Adipose tissue (tissue), 3 donors: ENCODE measurements around the gene NDRG4. TPM values are rescaled to one million over a fixed set of nuclear protein-coding genes. Genes with fewer than 3 reads are reported as not detected.

Experiments
- H3K27ac ChIP-seq: one replicate; pipeline ENCODE4 v1.5.1; 2013; ENCODE audit warnings: low read depth, low read length
- WGBS, 3 donors: extraction: QIAGEN DNeasy Blood & Tissue Kit; methylation state at CpG; one replicate each; pipeline ENCODE4 v1.1.7; 2013; 5-methylcytosine and 5-hydroxymethylcytosine counted together
- polyA plus RNA-seq, 3 donors: library from polyadenylated mRNA; stranded (reverse); fragments of 200-250 nt; gene quantifications; one replicate each; pipeline ENCODE4 v1.2.3, GENCODE V29; 2013
- donor health status: healthy with polysubstance abuse.
- donor health status: Bipolar disorder and iron deficiency.
- donor health status: healthy.

NDRG4 gene, protein sequence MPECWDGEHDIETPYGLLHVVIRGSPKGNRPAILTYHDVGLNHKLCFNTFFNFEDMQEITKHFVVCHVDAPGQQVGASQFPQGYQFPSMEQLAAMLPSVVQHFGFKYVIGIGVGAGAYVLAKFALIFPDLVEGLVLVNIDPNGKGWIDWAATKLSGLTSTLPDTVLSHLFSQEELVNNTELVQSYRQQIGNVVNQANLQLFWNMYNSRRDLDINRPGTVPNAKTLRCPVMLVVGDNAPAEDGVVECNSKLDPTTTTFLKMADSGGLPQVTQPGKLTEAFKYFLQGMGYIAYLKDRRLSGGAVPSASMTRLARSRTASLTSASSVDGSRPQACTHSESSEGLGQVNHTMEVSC
- polyA plus RNA-seq = 10 to 100 TPM in 2 of 3 donors, 1 to 10 TPM in 1; 5.8 to 31.7 (median 21.8) TPM

DNA sequence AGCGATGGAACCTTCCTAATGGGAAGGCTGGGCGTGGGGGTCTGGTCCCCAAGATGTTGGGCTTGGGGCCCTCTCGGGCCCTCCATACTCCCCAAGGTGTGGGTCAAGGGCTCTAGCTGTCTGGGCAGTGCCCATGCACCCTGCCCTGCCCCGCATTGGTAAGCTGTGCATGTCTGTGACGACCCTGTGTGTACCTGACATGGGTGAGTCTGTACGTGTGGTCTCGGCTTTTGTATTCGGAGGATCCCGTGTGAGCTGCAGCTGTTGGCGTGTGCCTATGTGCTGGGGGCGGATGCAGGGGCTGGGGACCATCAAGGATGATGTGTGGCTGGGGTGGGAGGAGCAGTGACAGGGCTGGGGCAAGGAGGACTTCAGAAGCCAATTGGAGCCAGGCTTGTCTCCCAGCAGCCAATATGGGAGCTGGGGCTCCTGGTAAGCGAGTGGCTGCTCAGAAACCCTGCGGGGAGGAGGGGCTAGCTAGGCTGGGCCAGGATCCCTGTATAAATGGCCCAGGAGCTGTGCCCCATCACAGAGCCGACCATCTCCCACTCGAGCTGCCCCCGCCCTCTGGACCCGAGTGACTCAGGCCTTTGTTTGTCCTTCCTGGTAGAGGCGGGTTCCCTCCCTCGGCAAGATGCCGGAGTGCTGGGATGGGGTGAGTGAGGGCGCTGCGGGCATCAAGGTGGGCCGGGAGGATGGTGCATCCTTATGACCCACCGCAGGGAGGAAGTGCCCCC lies at the start of gene NDRG4:
TSS of gene NDRG4 (plus strand) at position 529 of the 737 bp plus-strand sequence. CDS start at position 635, 106 bp downstream.
- WGBS, 3 donors = 26 to 53% (median 43%) methylated on average over 23 to 24 of the region's 24 CpGs
- no peak within 1 kb of the TSS for H3K27ac ChIP-seq

DNA sequence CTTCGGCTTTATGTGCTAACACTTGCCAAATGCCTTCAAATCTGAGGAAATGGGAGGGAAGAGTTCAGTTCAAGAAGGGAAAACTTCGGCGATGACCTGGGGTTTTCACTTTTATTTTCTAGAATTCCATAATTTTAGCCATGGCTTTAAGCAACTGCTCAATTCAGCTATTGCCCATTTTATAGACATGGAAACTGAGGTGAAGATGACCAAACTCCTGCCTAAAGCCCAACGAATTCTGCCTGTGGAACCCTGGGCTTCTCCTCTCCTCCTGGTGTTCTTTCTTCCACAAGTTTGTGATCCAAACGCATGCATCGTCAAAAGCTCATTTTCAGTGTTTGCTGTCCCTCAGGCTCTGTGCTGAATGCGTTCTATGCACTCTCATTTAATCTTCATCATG lies 49.4 kb upstream of the NDRG4 start:
- no peak overlapping the region for H3K27ac ChIP-seq
- WGBS, 3 donors = 70 to 88% (median 88%) methylated on average over 7 of the region's 7 CpGs

DNA sequence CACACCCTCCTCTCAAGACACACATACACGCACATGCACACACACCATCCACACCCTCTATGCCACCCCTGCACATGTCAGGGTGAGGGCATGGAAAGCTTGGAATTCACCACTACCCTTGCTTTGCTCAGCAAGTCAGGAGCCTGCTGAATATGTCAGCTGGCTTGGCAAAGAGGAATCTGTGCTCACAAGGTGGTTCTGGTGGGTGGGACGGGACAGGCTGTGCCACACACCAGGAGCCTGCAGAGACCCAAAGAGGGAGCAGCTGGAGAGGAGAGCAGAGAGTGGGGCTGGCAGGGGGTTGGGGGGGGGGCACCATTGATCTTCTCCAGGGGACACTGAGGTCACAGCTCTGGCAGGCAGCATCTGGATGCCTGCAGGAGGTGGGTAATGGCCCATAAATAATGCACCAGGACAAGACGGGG lies 48.7 kb upstream of the NDRG4 start:
- no peak overlapping the region for H3K27ac ChIP-seq
- 76 to 86% (median 84%) methylated on average over 3 of the region's 3 CpGs for WGBS, 3 donors

DNA sequence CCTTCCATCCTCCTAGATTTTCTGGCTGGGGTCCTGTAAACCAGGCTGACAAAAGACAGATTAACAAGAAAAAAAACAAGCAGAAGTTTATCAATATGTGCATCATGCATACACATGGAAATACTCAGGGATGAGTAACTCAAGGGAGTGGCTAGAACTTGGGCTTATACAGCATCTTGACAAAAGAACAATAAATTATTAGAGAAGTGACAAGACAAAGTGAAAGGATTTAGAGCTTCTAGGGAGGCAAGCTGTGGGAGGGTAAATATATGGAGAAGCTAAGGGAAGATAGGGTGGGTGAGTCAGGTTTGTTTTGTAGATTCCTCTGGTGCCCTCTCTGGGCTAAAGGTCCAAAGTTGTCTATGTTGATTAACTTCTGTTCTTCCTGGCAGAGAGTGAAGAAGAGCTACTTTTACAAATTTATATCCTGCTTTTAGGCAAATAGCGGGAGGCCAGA lies 48.0 kb upstream of the NDRG4 start:
- H3K27ac ChIP-seq = no peak overlapping the region

DNA sequence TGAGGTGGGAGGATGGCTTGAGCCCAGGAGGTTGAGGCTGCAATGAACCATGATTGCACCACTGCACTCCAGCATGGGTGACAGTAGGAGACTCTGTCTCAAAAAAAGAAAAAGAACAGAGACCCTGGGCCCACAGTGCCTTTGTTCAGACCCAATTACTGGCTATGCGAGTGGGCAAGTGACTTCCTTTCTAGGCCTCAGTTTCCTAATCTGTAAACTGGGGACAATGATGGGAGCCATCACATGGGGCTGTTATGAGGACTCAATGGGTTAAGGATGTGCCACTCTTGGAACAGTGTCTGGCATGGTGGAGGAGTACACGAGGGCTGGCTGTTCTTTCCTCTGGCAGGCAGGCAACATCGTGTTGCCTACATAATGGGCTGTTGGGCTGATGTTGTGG lies 47.3 kb upstream of the NDRG4 start:
- H3K27ac ChIP-seq = no peak overlapping the region
- 88 to 93% (median 92%) methylated on average over 3 of the region's 3 CpGs for WGBS, 3 donors

More for the DNA sequence above, 48.0 kb upstream of the NDRG4 start:
- 68 to 86% (median 74%) methylated on average over 1 of the region's 1 CpG for WGBS, 3 donors

DNA sequence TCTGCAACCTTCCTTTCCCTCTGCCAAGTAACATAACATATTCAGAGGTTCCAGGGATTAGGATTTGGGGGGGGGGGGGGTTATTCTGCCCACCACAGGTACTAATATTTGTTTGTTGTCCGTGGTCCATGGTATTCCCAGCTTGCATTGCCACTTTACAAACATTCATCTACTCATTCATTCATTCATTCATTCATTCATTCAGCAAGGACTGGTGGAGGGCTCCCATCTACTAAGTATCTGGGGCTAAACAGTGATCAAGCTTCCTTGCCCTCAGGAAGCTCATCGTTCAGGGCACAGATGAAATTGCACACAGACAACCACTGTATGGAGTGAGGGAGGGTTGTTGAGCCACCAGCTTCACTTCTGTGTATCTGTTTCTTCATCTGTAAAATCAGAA lies 45.8 kb upstream of the NDRG4 start:
- 72 to 90% (median 83%) methylated on average over 2 of the region's 2 CpGs for WGBS, 3 donors
- H3K27ac ChIP-seq = no peak overlapping the region

DNA sequence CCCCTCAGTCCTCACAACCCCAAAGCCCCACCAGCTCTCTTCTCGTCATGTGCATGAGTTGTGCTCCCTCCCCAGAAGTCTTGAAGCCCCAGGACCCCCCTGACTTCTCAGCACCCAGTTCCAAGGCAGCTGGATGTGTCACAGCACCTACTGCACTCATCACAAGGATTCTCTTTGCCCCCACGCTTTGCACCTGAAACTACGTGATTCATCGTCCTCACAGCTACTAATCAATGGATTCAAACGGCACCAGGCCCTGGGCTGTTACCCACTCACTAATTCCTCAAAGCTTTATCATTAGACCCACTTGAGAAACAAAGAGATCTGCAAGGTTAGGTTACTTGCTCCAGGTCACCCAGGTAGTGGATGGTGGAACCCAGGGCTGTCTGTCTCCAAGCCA lies 45.1 kb upstream of the NDRG4 start:
- WGBS, 3 donors = 78 to 92% (median 89%) methylated on average over 5 of the region's 5 CpGs
- H3K27ac ChIP-seq = no peak overlapping the region

DNA sequence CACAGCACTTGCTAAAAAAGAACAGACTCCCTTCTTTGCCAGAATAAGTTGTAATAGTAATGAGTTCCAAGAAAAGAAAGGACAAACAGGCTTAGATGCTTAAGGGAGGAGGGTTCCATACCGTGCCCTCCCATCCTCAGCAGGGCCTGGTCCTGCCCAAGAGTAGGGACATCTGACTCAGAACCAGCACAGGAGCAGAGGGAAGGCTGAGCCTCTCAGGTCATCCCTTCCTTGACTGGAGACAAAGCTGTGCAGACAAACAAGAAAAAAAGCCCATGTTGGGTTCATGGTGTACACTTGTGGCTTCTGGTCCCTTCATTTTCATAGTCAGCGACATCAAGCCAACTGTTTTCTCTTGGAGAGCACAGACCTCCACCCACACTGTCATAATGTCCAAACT lies 44.2 kb upstream of the NDRG4 start:
- 67 to 79% (median 75%) methylated on average over 2 of the region's 2 CpGs for WGBS, 3 donors
- no peak overlapping the region for H3K27ac ChIP-seq

DNA sequence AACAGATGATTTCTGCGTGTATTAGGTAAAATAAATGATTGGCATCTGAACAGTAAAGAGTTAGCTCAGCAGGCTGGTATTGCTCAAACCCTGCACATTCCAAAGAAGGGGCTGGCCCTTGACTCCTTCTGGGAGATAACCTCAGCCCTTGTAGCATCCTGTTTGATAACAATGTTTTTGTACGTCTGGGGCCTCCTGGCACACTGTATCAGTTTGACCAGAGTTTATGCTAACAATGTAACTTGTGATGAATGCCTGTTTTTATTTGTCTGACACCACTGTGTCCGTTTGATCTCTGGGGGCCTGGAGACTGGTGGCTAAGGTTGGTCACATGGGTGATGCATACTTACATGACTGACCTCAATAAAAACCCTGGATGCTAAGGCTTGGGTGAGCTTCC lies 43.8 kb upstream of the NDRG4 start:
- no peak overlapping the region for H3K27ac ChIP-seq
- WGBS, 3 donors = 28 to 52% (median 42%) methylated on average over 3 of the region's 3 CpGs

DNA sequence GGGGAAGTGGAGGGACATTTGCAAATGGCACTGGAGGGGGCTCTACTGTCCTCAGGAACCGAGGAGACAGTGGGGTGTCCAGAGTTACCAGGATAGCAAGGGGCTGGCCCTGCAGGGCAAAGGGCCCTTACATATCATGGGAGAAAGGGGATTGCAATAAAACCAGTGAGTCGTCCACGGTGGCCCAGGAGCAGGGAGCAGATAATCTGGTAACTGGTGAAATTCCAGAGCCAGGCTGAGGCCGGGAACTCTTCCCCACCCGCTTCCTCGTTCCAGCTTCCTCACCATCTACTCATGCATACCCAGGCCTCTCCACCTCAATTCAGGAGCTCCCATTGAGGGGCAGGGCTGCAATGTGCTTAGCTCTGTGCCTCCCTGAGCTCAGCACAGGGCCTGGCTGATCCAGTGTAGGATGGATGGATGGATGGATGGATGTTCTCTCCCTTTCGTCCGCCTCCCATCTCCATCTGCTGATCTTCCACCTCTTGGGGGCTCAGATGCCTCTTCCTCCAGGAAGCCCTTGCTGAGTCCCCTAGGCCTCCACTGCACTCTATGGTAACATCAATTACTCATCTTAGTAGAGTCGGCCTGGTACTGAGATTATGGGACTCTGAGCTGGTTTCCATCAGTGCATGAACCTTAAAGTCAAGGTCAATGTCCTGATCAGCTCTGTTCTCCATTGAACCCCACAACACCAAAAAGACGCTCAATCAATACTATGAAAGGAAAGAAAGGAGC lies 41.2 kb upstream of the NDRG4 start:
- H3K27ac ChIP-seq = no peak overlapping the region
- 83 to 91% (median 85%) methylated on average over 10 of the region's 10 CpGs for WGBS, 3 donors

DNA sequence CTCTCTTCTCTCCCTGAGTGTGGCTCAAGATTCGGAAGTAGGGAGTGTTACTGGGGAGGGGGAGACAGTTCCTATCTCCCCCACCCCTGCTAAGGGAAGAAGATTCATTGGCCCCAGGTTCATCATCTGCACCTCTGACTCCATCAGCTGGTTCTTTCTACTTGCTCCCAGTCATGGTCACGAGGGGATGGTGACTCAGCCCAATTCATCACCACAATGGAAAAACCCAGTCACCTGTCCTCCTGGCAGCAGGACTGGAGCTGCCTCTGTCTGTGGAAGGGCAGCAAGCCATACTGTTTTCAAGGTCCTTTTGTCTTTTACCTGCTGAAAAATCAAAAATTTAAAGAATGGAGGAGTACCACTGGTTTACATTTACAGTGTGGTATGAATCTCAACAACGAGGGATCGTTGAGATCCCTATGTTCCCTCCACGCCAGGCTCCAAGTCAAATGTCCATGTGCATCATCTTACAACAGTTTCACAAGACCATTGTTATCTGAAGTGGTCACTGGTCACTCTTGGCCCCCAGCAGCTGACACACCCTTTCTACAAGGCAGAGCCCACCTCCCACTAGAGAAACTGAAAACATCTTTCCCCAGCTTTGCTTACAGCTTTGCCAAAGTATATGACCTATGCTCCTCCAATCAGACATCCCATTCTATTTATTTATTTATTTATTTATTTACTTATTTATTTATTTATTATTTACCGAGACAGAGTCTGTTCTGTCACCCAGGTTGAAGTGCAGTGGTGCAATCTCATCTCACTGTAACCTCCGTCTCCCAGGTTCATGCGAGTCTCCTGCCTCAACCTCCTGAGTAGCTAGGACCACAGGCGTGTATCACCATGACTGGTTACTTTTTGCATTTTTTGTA lies 40.4 kb upstream of the NDRG4 start:
- 82 to 85% (median 85%) methylated on average over 9 of the region's 9 CpGs for WGBS, 3 donors
- no peak overlapping the region for H3K27ac ChIP-seq

DNA sequence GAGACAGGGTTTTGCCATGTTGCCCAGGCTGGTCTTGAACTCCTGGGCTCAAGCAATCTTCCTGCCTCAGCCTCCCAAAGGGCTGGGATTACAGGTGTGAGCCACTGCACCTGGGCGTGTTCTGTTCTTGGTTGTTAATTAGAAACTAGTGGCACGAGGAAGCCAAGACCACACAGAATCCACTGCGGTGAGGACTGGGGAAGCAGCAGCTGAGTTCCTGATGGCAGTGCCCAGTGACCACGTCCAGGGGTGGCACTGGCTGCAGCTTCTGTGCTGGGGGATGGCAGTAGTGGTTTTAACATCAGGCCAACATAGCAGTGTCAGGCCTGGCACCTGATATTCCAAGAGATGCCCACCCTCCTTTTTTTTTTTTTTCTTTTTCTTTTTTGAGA lies 39.7 kb upstream of the NDRG4 start:
- H3K27ac ChIP-seq = no peak overlapping the region
- 60 to 84% (median 77%) methylated on average over 4 of the region's 4 CpGs for WGBS, 3 donors

DNA sequence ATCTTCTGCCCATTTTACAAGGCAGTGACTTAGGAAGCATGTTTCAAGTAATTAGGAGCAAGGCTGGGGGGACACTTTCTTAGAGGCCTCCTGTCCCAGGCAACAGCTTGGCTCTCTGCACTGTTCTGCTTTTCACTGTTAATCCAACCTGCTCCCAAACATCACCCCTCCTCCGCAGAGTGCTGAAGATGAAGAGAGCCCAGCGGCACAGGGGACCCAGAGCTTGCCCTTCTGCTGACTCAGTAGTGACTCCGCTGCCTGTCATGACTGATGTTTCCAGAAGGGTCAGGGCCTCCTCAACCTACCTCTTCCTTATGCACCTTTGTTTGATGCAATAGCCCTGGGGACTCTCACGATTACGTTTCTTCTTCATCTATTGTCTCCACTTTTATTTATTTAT lies 38.9 kb upstream of the NDRG4 start:
- H3K27ac ChIP-seq = no peak overlapping the region
- WGBS, 3 donors = 71 to 88% (median 86%) methylated on average over 5 of the region's 5 CpGs

DNA sequence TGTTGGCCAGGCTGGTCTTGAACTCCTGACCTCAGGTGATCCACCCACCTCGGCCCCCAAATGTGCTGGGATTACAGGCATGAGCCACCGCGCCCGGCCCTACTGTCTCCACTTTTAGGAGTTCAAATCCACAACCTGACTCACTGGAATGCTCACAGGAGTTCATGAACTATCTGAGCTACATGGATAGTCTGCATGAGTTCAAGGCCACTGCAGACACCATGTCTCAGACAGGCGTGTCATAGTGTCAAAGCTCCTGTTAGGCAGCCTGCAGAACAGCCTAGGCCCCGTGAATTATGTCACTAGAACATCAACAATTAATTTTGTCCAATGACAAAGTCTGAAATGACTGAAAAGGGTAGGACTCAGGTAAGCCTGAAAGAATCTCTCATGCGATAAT lies 38.3 kb upstream of the NDRG4 start:
- no peak overlapping the region for H3K27ac ChIP-seq
- WGBS, 3 donors = 84 to 93% (median 93%) methylated on average over 7 of the region's 7 CpGs

DNA sequence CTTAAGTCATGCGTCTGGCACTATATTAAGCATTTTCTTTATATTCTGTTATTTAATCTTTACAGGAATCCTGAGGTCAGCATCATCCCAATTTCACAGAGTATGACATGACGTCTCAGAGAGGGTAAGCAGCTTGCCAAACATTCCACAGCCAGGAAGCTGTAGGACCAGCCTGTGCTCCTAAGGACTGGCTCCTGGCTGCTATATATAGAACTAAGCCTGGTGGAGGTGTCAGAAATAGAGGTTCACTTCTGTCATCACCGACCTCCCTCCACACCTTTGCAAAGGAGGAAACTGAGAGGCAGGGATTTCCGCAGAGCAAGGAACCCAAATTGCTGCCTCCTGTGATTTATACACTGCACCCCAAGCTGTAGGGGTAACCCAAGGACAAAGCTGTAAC lies 37.9 kb upstream of the NDRG4 start:
- no peak overlapping the region for H3K27ac ChIP-seq
- 77 to 82% (median 79%) methylated on average over 4 of the region's 4 CpGs for WGBS, 3 donors

DNA sequence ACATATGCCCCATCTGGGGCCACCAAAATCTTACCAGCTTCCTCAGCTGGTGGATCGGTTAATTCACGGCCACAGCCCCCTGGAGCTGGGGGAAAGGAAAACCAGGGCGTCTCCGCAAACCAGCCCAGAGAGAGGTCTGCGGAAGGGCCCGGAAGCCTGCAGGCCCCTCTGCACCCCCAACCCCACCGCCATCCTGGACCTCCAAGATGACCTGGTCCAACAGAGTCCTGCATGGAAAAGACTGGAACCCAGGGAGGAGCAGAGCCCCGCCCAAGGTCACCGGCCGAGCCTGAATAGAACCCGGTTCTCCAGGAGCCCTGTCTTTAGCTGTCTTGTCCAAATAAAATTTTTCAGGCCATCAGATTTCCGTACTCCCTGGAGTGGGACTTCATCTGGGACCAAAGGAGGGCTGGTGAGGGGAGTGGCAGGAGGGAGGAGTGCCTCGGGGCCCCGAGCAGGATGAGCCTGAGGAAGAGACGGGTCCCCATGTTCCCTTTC lies 37.4 kb upstream of the NDRG4 start:
- H3K27ac ChIP-seq = no peak overlapping the region
- 58 to 74% (median 72%) methylated on average over 15 of the region's 15 CpGs for WGBS, 3 donors

DNA sequence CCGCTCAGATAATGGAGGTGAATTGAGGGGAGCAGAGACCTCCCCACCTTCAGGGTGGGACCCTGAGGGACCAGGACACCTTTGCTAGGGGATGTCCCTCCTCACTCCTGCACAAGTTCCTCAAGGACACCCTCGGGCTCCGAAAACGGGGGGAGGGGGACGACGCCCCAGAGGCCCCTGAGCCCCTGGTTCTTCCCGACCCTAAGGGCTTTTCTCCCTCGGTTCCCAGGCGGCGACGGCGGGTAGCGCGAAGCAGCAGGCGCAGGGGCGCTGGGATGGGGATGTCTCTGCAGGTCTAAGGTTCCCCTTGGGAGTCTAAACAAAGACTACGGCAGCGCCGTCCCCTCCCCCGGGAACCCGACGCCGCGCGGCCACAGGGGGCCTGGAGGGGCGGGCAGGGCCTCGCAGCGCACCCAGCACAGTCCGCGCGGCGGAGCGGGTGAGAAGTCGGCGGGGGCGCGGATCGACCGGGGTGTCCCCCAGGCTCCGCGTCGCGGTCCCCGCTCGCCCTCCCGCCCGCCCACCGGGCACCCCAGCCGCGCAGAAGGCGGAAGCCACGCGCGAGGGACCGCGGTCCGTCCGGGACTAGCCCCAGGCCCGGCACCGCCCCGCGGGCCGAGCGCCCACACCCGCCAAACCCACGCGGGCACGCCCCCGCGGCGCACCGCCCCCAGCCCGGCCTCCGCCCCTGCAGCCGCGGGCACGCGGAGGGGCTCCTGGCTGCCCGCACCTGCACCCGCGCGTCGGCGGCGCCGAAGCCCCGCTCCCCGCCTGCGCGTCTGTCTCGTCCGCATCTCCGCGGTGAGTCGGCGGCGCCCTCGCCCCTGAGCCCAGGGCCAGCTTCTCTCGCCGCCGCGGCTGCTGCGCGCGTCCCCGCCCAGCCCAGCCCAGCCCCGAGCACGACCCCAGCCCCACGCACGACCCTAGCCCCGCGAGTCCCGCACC lies 36.7 kb upstream of the NDRG4 start:
- WGBS, 3 donors = 3 to 4% (median 4%) methylated on average over 43 to 113 of the region's 113 CpGs
- no peak overlapping the region for H3K27ac ChIP-seq
